ENCODE results near the gene BSDC1.
"Not testable (repeated sequence)": the region's sequence is repeated elsewhere in the genome, so short reads cannot be mapped to it uniquely, and the experiment has no call there.

The BSDC1 gene
- total RNA-seq = 46.9 to 66.3 (median 53.5) reads per million in 18 experiments

GRCh38 chr1:32394141-32394889 lies at the start of gene BSDC1:
Gene BSDC1, minus strand, starts transcription at chr1:32394441. Its CDS starts 27 bp downstream, at chr1:32394414.
- peak; percentile 99 to 100 for DNase-seq

- not testable (repeated sequence) for DNase-seq
These were observed 47.2 kb upstream of the BSDC1 start for GRCh38 chr1:32441467-32441866.

GRCh38 chr1:32438777-32439176 lies 44.5 kb upstream of the BSDC1 start:
- DNase-seq = not testable (repeated sequence)

GRCh38 chr1:32438136-32438535 lies 43.9 kb upstream of the BSDC1 start:
- no peak for DNase-seq

- DNase-seq = no peak
These were observed 37.6 kb upstream of the BSDC1 start for GRCh38 chr1:32431736-32432400.

- no peak for DNase-seq
These were observed 33.2 kb upstream of the BSDC1 start for GRCh38 chr1:32427264-32427963.

- DNase-seq = no peak
These were observed 32.4 kb upstream of the BSDC1 start for GRCh38 chr1:32426489-32427255.

- DNase-seq = no peak
These were observed 27.5 kb upstream of the BSDC1 start for GRCh38 chr1:32421775-32422174.

- no peak for DNase-seq
These were observed 20.1 kb upstream of the BSDC1 start for GRCh38 chr1:32414186-32414886.

- DNase-seq = peak; percentile 77 to 83
These were observed 19.4 kb upstream of the BSDC1 start for GRCh38 chr1:32413507-32414185.

GRCh38 chr1:32411261-32411660 lies 17.0 kb upstream of the BSDC1 start:
- no peak for DNase-seq

GRCh38 chr1:32406629-32407111 lies 12.4 kb upstream of the BSDC1 start:
- DNase-seq = no peak

- no peak for DNase-seq
These were observed 11.6 kb upstream of the BSDC1 start for GRCh38 chr1:32405672-32406467.

GRCh38 chr1:32404946-32405345 lies 10.7 kb upstream of the BSDC1 start:
- DNase-seq = no peak

- peak; percentile 49 to 67 for DNase-seq
These were observed 6.8 kb upstream of the BSDC1 start for GRCh38 chr1:32400876-32401631.

GRCh38 chr1:32399843-32400242 lies 5.6 kb upstream of the BSDC1 start:
- DNase-seq = no peak

GRCh38 chr1:32398401-32398800 lies 4.2 kb upstream of the BSDC1 start:
- DNase-seq = no peak

- not testable (repeated sequence) for DNase-seq
These were observed 2.3 kb upstream of the BSDC1 start for GRCh38 chr1:32396524-32396923.

- DNase-seq = no peak
These were observed 720 bp upstream of the BSDC1 start for GRCh38 chr1:32394890-32395432.

- no peak for DNase-seq
These were observed 455 bp downstream of the BSDC1 start for GRCh38 chr1:32393832-32394140.

All from inflammatory macrophage (primary cell).